ENCODE data around the gene CACNG1.

DNA sequence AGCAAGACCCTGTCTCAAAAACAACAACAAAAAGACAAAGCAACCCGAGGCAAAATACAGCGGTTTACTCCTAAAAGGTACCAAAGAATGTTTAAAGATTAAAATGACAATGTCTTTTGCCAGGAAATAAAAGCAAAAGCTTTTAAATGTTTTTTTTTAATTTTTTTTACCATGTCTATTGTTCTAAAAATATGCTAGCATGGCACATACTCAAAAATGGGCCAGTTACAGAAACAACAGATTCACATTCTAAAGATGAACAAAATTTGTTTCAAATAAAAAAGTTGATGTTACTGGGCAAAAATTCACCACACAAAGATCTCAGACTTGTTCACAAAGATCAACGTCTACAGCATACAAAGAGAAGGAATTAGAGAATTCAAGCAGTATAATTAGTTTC is 41.1 kb downstream of the CACNG1 start:
- no peak for TF ChIP-seq RAD21 (IDR thresholded peaks at IDR 0.05)
- TF ChIP-seq, protein P1, sequence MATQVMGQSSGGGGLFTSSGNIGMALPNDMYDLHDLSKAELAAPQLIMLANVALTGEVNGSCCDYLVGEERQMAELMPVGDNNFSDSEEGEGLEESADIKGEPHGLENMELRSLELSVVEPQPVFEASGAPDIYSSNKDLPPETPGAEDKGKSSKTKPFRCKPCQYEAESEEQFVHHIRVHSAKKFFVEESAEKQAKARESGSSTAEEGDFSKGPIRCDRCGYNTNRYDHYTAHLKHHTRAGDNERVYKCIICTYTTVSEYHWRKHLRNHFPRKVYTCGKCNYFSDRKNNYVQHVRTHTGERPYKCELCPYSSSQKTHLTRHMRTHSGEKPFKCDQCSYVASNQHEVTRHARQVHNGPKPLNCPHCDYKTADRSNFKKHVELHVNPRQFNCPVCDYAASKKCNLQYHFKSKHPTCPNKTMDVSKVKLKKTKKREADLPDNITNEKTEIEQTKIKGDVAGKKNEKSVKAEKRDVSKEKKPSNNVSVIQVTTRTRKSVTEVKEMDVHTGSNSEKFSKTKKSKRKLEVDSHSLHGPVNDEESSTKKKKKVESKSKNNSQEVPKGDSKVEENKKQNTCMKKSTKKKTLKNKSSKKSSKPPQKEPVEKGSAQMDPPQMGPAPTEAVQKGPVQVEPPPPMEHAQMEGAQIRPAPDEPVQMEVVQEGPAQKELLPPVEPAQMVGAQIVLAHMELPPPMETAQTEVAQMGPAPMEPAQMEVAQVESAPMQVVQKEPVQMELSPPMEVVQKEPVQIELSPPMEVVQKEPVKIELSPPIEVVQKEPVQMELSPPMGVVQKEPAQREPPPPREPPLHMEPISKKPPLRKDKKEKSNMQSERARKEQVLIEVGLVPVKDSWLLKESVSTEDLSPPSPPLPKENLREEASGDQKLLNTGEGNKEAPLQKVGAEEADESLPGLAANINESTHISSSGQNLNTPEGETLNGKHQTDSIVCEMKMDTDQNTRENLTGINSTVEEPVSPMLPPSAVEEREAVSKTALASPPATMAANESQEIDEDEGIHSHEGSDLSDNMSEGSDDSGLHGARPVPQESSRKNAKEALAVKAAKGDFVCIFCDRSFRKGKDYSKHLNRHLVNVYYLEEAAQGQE (IDR thresholded peaks at IDR 0.05): no peak
- TF ChIP-seq CTCF (IDR thresholded peaks at IDR 0.05; ENCODE audit: low read depth, low read length, missing input control): no peak
- TF ChIP-seq EGR1 (IDR thresholded peaks at IDR 0.05; ENCODE audit: low read depth in 2 of 2): no peak
- TF ChIP-seq TAF1 (conservative IDR thresholded peaks at IDR 0.05): no peak
- TF ChIP-seq YY1 (IDR thresholded peaks at IDR 0.05): no peak
- TF ChIP-seq HNF4A (conservative IDR thresholded peaks at IDR 0.05): no peak
- TF ChIP-seq GABPA (IDR thresholded peaks at IDR 0.05 in 1 of 2, conservative IDR thresholded peaks at IDR 0.05 in 1 of 2): no peak
- TF ChIP-seq, protein P2, sequence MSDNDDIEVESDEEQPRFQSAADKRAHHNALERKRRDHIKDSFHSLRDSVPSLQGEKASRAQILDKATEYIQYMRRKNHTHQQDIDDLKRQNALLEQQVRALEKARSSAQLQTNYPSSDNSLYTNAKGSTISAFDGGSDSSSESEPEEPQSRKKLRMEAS (IDR thresholded peaks at IDR 0.05): no peak
- no peak for TF ChIP-seq SP1 (IDR thresholded peaks at IDR 0.05)
- TF ChIP-seq FOXA2 (IDR thresholded peaks at IDR 0.05): no peak
- TF ChIP-seq, protein P3, sequence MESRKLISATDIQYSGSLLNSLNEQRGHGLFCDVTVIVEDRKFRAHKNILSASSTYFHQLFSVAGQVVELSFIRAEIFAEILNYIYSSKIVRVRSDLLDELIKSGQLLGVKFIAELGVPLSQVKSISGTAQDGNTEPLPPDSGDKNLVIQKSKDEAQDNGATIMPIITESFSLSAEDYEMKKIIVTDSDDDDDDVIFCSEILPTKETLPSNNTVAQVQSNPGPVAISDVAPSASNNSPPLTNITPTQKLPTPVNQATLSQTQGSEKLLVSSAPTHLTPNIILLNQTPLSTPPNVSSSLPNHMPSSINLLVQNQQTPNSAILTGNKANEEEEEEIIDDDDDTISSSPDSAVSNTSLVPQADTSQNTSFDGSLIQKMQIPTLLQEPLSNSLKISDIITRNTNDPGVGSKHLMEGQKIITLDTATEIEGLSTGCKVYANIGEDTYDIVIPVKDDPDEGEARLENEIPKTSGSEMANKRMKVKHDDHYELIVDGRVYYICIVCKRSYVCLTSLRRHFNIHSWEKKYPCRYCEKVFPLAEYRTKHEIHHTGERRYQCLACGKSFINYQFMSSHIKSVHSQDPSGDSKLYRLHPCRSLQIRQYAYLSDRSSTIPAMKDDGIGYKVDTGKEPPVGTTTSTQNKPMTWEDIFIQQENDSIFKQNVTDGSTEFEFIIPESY (IDR thresholded peaks at IDR 0.05): no peak
- TF ChIP-seq, protein P4, sequence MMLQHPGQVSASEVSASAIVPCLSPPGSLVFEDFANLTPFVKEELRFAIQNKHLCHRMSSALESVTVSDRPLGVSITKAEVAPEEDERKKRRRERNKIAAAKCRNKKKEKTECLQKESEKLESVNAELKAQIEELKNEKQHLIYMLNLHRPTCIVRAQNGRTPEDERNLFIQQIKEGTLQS (IDR thresholded peaks at IDR 0.05): no peak
- TF ChIP-seq FOXA1 (IDR thresholded peaks at IDR 0.05): no peak

Data from liver (tissue), 3 donors.